Parathyroid adenoma (tissue), 2 donors: ENCODE results near the gene TACC2.

ENCODE experiments used
- H2AFZ ChIP-seq: fragments of 300-600 bp; sonication (generic); one replicate; pipeline ENCODE4 v1.7.0; 2017; ENCODE audit warnings: antibody characterized with exemption, mild to moderate bottlenecking
- H3K27ac ChIP-seq: fragments of 300-600 bp; sonication (generic); one replicate; pipeline ENCODE4 v1.7.0; 2017
- H3K27me3 ChIP-seq: fragments of 300-600 bp; sonication (generic); one replicate; pipeline ENCODE4 v1.7.0; 2017; ENCODE audit warnings: low read length; ENCODE audit not compliant: control insufficient read depth, insufficient read depth
- H3K36me3 ChIP-seq: fragments of 300-600 bp; sonication (generic); one replicate; pipeline ENCODE4 v1.7.0; 2017; ENCODE audit warnings: low read length; ENCODE audit not compliant: control insufficient read depth, insufficient read depth
- H3K4me1 ChIP-seq: fragments of 300-600 bp; sonication (generic); one replicate; pipeline ENCODE4 v1.7.0; 2017; ENCODE audit warnings: control low read depth
- H3K4me2 ChIP-seq: fragments of 300-600 bp; sonication (generic); one replicate; pipeline ENCODE4 v1.7.0; 2017; ENCODE audit warnings: low read length
- H3K4me3 ChIP-seq: fragments of 300-600 bp; sonication (generic); one replicate; pipeline ENCODE4 v1.7.0; 2017; ENCODE audit warnings: low read depth, low read length
- H3K79me2 ChIP-seq: fragments of 300-600 bp; sonication (generic); one replicate; pipeline ENCODE4 v1.7.0; 2017; ENCODE audit warnings: control low read depth
- H3K9ac ChIP-seq: fragments of 300-600 bp; sonication (generic); one replicate; pipeline ENCODE4 v1.7.0; 2017; ENCODE audit warnings: mild to moderate bottlenecking
- H3K9me3 ChIP-seq: fragments of 300-600 bp; sonication (generic); one replicate; pipeline ENCODE4 v1.7.0; 2017; ENCODE audit warnings: low read length; ENCODE audit not compliant: control insufficient read depth
- CTCF ChIP-seq: fragments of 300-600 bp; sonication (generic); IDR thresholded peaks from one replicate; pipeline ENCODE4 v1.7.0; 2017; ENCODE audit warnings: antibody characterized with exemption, mild to moderate bottlenecking
- donor health status: primary hyperparathyroidism.

Gene TACC2

GRCh38 chr10:122303271-122304053, 314.5 kb downstream of the TACC2 start:
- no peak overlapping the region for H3K27ac ChIP-seq
- no peaks in the 10 kb centered on the region for H3K9me3 ChIP-seq
- no peak overlapping the region for H3K9ac ChIP-seq
- H3K4me2 ChIP-seq, result no peak overlapping the region
- no peaks in the 10 kb centered on the region for H3K36me3 ChIP-seq
- no peak for TF ChIP-seq CTCF
- H3K27me3 ChIP-seq, result no peaks in the 10 kb centered on the region
- no peaks in the 10 kb centered on the region for H3K79me2 ChIP-seq
- H3K4me3 ChIP-seq, result no peak overlapping the region
- H3K4me1 ChIP-seq, result no peaks in the 10 kb centered on the region
- H2AFZ ChIP-seq, result no peak overlapping the region
